Panc1 (cell line): ENCODE results near the gene BIRC7.

Source experiments
- CTCF ChIP-seq: fragments of 450-650 bp; IDR thresholded peaks from 2 replicates; pipeline ENCODE4 v1.5.1; 2017; ENCODE audit warnings: mild to moderate bottlenecking
- REST ChIP-seq, 2 experiments: IDR thresholded peaks; 2 replicates each; pipeline ENCODE4 v1.6.1; 2011 to 2012; ENCODE audit warnings: low read depth in 2 of 2, control low read depth in 1 of 2, low read length in 1 of 2, mild to moderate bottlenecking in 1 of 2, moderate library complexity in 1 of 2; ENCODE audit not compliant: insufficient read depth in 1 of 2

- TF ChIP-seq REST (IDR thresholded peaks at IDR 0.05; ENCODE audit: insufficient read depth in 1 of 2, low read depth in 2 of 2, low read length in 1 of 2) (no peak), CTCF (no peak)
These were observed 44.7 kb downstream of the BIRC7 start for GRCh38 chr20:63280371-63280770.
